Midbrain (tissue), 1 donor: ENCODE measurements around the gene PRTG.
A peak's percentile ranks its signal among the peaks of the same experiment; 100 is the strongest.
"Not testable (repeated sequence)": the region's sequence is repeated elsewhere in the genome, so short reads cannot be mapped to it uniquely, and the experiment has no call there.

Experiments used
- DNase-seq: peaks from one replicate; lab custom pipeline; 2025; lab: John Stamatoyannopoulos, UW

Gene PRTG

GRCh38 chr15:55700876-55701275 lies 42.1 kb downstream of the PRTG start:
- DNase-seq = no peak

DNA sequence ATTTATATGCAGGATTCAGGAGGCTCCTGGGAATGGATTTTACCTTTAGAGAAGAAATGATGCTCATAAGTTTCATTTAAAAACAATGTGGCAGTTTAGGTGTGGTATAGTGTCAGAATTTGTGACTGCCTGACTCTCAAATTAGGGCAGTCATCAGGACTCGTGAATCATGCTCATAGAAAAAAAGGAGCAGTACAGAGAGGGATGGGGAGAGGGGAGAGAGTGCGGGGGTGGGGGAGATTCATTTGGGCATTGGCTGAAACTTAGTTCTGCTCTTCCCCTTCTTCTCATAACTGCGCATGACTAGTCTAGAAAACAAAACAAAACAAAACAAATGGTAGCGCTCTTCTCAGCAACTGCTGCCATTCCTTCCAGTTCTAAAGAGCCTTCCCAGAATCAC lies 44.3 kb downstream of the PRTG start:
- no peak for DNase-seq

DNA sequence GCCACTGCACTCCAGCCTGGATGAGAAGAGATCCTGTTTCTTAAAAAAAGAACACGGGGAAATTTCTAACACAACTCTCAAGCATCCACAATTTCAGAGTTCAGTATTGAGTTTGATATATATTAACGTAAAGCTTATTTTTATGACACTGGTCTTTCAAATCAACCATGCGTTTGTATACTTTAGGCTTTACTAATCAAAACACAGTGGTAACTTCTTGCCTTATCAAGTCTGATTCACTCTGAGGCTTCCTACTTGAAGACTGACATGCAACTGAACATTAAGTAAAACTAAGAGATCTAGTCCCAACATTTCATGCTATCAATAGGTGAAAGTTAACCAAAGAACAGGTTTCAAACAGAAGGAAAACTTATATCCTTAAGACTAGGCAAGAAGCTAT lies 46.7 kb downstream of the PRTG start:
- DNase-seq = no peak

DNA sequence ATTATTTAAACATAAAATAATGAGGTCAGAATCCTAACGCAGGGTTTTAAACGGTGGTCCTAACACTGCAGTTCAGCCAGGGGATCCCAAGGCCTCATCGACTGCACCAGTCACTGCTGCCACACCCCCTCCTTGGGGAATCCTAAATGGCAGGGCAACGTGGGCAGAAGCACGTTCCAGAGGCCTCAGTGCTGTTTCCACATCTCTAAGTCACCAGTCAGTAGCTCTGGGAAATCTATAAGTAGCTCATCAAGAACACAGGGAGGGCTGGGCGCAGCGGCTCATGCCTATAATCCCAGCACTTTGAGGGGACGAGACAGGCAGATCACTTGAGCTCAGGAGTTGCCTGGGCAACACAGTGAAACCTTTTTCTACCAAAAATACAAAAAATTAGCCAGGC lies 47.5 kb downstream of the PRTG start:
- DNase-seq = no peak

DNA sequence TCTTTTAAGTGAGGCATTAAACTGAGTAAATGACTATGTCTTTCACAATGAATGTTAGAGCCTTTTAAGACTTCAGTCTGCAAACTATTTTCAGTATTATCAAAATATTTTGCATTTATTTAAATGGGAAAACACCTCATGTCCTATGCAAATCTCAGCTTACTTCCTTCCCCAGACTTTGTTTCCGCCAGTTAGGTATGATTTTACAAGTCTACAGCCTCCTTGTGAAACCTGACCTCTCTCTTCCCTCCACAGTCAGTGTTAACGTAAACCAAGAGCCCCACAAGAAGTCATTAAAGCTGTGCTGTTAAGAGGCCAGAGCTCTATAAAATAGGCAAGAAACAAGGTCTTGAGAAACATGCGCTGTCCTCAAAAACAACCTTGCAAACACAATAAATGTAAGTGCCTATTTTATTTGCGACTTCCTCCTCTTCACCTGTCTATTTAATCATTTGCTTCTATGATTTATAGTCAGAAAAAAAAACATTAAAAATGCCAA lies 48.3 kb downstream of the PRTG start:
- no peak for DNase-seq

GRCh38 chr15:55693116-55693515 lies 49.8 kb downstream of the PRTG start:
- DNase-seq = not testable (repeated sequence)

GRCh38 chr15:55687792-55688191 lies 55.2 kb downstream of the PRTG start:
- no peak for DNase-seq

- DNase-seq = no peak
Observed at GRCh38 chr15:55685286-55685685, 57.7 kb downstream of the PRTG start.

GRCh38 chr15:55683376-55683775 lies 59.6 kb downstream of the PRTG start:
- DNase-seq = no peak

DNA sequence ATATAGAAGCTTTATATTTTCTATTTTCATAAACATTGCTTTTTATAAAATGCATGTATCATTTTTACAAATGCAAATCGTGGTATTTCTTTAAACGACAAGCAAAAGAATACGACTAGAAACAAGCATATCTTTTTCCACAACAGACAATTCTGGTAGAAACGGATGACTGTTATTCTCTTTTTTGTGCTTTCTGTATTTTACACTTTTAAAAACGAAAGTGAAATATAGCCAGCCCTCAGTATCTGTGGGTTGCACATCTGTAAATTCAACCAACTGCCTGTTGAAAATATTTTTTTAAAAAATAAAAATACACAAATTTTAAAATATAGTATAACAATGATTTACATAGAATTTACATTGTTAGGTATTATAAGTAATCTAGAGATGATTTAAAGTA lies 61.3 kb downstream of the PRTG start:
- no peak for DNase-seq

DNA sequence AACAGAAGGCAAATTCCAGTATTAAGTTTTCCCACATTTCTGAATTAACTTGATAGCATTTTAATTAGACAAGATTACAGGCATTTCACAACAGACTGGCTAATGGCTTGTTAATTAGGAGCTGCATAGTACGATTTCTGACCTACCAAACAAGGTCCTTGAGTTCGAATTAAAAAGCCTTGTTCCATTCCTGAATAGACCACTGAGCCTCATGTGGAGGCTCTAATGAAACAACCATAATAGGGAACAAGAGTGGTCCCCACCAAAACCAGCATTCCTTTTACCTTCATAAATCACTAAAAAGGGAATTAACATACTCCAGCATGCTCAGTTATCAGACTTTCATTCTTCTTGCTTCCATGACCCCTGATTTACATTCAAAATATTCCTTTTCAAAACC lies 66.4 kb downstream of the PRTG start:
- no peak for DNase-seq

GRCh38 chr15:55673287-55673686 lies 69.7 kb downstream of the PRTG start:
- DNase-seq = no peak

- no peak for DNase-seq
Observed at GRCh38 chr15:55669270-55669669, 73.7 kb downstream of the PRTG start.

- no peak for DNase-seq
Observed at GRCh38 chr15:55665605-55666227, 77.2 kb downstream of the PRTG start.

DNA sequence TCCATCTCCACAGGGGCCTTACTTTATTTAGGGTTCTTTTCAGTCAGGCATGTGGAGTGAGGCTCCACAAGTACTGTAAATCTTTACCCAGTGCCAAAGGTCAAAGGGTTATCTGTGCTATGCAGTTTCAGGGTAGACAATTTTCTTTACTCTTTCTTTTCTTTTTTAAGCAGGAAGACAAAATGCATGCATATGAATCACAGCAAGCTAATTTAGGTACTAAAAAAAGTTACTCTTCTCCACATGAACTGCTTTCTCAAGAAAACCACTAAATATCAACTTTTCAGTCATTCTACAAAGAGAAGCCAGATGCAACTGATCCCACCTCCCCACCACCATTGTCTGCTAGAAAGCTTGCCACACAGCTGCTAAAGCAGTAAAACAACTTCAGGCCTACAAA lies 81.5 kb downstream of the PRTG start:
- DNase-seq = no peak

- DNase-seq = no peak
Observed at GRCh38 chr15:55660153-55660552, 82.8 kb downstream of the PRTG start.

DNA sequence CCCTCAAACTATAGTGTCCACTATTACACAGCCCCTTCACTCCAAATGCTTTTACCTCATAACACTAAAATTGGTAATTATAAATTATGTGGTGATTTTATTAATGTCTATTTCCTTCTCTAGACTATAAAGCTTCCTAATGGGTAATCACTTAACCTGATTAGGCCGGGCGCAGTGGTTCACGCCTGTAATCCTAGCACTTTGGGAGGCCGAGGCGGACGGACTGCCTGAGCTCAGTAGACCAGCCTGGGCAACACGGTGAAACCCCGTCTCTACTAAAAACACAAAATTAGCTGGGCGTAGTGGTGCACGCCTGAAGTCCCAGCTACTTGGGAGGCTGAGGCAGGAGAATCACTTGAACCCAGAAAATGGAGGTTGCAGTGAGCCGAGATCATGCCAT lies 83.5 kb downstream of the PRTG start:
- DNase-seq = no peak

GRCh38 chr15:55658886-55659285 lies 84.1 kb downstream of the PRTG start:
- DNase-seq = no peak

GRCh38 chr15:55654561-55655031 lies 88.4 kb downstream of the PRTG start:
- DNase-seq = no peak

- DNase-seq = no peak
Observed at GRCh38 chr15:55652909-55653495, 90.0 kb downstream of the PRTG start.

- DNase-seq = peak; percentile 22
Observed at GRCh38 chr15:55652359-55652758, 90.6 kb downstream of the PRTG start.

DNA sequence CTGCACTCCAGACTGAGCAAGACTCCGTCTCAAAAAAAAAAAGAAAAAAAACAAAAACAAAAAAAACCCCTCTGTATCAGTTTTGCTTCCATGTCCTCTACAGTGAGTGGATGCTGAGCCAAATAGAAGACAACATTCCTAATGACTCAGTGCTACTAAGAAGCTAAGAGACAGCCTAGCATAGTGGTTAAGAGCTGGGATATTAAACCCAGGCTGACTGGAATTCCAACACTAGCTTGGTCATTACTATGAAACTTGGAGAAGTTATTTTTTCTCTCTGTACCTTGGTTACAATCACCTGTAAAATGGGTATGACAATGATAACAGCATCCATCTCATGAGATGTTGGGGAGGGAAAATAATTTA lies 93.9 kb downstream of the PRTG start:
- DNase-seq = no peak

GRCh38 chr15:55638764-55639163 lies 104.2 kb downstream of the PRTG start:
- no peak for DNase-seq

DNA sequence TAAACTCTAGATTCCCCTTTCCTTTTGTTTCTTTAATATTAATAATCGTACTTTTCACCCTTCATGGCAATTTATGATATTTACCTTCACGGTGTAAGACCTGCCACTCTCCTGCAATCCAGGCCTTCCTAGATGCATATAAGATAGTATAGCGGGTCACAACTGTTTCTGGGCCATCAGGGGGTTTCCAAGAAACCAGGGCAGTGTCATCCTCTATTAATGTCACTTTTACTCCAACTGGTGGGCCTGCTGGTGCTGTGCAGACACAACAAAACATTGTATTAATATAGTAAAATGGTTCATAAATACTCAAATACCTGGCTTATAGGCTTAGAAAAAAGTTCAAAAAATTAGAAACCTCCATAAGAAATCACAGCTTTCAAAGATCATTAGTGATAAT lies 105.9 kb downstream of the PRTG start:
- no peak for DNase-seq
